H9 (cell line): ENCODE measurements around the gene CFAP99. TPM values are rescaled to one million over a fixed set of nuclear protein-coding genes. Genes with fewer than 3 reads are reported as not detected.
A peak's percentile ranks its signal among the peaks of the same experiment; 100 is the strongest.

Experiments
- DNase-seq: peaks from one replicate; pipeline ENCODE4 v3.0.0-alpha.2; 2017
- H2AFZ ChIP-seq: one replicate; pipeline ENCODE4 v1.6.1; 2013; ENCODE audit warnings: mild to moderate bottlenecking, low read length, control low read depth, moderate library complexity
- H2AK5ac ChIP-seq: 2 replicates; pipeline ENCODE4 v1.6.1; 2013; ENCODE audit warnings: low read length, control low read depth, mixed read lengths; ENCODE audit not compliant: insufficient read length
- H2BK120ac ChIP-seq: one replicate; pipeline ENCODE4 v1.6.1; 2013; ENCODE audit warnings: low read depth, mild to moderate bottlenecking, low read length, control low read depth, inconsistent platforms; ENCODE audit not compliant: poor library complexity, severe bottlenecking
- H2BK12ac ChIP-seq: 2 replicates; pipeline ENCODE4 v1.6.1; 2013; ENCODE audit warnings: low read length, control low read depth, mixed read lengths, low read depth; ENCODE audit not compliant: insufficient read length
- H2BK15ac ChIP-seq: 2 replicates; pipeline ENCODE4 v1.6.1; 2013; ENCODE audit warnings: low read depth, low read length, control low read depth
- H2BK20ac ChIP-seq: one replicate; pipeline ENCODE4 v1.6.1; 2013; ENCODE audit warnings: low read depth, mild to moderate bottlenecking, low read length, control low read depth, inconsistent platforms; ENCODE audit not compliant: poor library complexity, severe bottlenecking
- H2BK5ac ChIP-seq: 2 replicates; pipeline ENCODE4 v1.6.1; 2013; ENCODE audit warnings: low read length, control low read depth, mixed read lengths; ENCODE audit not compliant: insufficient read length
- H3K14ac ChIP-seq: 2 replicates; pipeline ENCODE4 v1.6.1; 2013; ENCODE audit warnings: low read length, control low read depth; ENCODE audit not compliant: insufficient read depth
- H3K18ac ChIP-seq: 2 replicates; pipeline ENCODE4 v1.6.1; 2013; ENCODE audit warnings: low read depth, mild to moderate bottlenecking, mixed read lengths, low read length, control low read depth; ENCODE audit not compliant: insufficient read length
- H3K23ac ChIP-seq: 2 replicates; pipeline ENCODE4 v1.6.1; 2013; ENCODE audit warnings: low read length, control low read depth, mixed read lengths, low read depth; ENCODE audit not compliant: insufficient read length
- H3K23me2 ChIP-seq: 2 replicates; pipeline ENCODE4 v1.6.1; 2013; ENCODE audit warnings: low read depth, mild to moderate bottlenecking, mixed read lengths, low read length, control low read depth; ENCODE audit not compliant: insufficient read length, poor library complexity, severe bottlenecking
- H3K27ac ChIP-seq: 2 replicates; pipeline ENCODE4 v1.5.1; 2013; ENCODE audit warnings: low read length, control low read depth, mixed read lengths, low read depth; ENCODE audit not compliant: insufficient read length
- H3K27me3 ChIP-seq: 2 replicates; pipeline ENCODE4 v1.6.1; 2013; ENCODE audit warnings: low read length, control low read depth, inconsistent platforms; ENCODE audit not compliant: insufficient read depth
- H3K4ac ChIP-seq: 2 replicates; pipeline ENCODE4 v1.6.1; 2013; ENCODE audit warnings: low read depth, mild to moderate bottlenecking, control low read depth, inconsistent platforms, low read length, moderate library complexity
- H3K4me1 ChIP-seq: 2 replicates; pipeline ENCODE4 v1.6.1; 2013; ENCODE audit warnings: low read length, control low read depth, inconsistent platforms; ENCODE audit not compliant: insufficient read depth
- H3K4me2 ChIP-seq: 2 replicates; pipeline ENCODE4 v1.6.1; 2013; ENCODE audit warnings: low read length, control low read depth, mixed read lengths; ENCODE audit not compliant: insufficient read length, insufficient read depth
- H3K56ac ChIP-seq: 2 replicates; pipeline ENCODE4 v1.6.1; 2013; ENCODE audit warnings: low read depth, mild to moderate bottlenecking, mixed read lengths, low read length, control low read depth; ENCODE audit not compliant: insufficient read length
- H3K79me1 ChIP-seq: 2 replicates; pipeline ENCODE4 v1.6.1; 2013; ENCODE audit warnings: low read depth, mild to moderate bottlenecking, moderate library complexity, low read length, control low read depth, inconsistent platforms; ENCODE audit not compliant: insufficient read depth, poor library complexity, severe bottlenecking
- H3K79me2 ChIP-seq: 2 replicates; pipeline ENCODE4 v1.6.1; 2013; ENCODE audit warnings: low read length, control low read depth, inconsistent platforms; ENCODE audit not compliant: insufficient read depth
- H3K9ac ChIP-seq: 2 replicates; pipeline ENCODE4 v1.6.1; 2013; ENCODE audit warnings: low read length, control low read depth, mixed read lengths; ENCODE audit not compliant: insufficient read length; ENCODE audit errors: extremely low read depth
- H3K9me3 ChIP-seq: one replicate; pipeline ENCODE4 v1.6.1; 2013; ENCODE audit warnings: low read depth, low read length, inconsistent platforms; ENCODE audit not compliant: control insufficient read depth
- H3T11ph ChIP-seq: one replicate; pipeline ENCODE4 v1.6.1; 2013; ENCODE audit warnings: mild to moderate bottlenecking, low read length, control low read depth, inconsistent platforms
- H4K20me1 ChIP-seq: one replicate; pipeline ENCODE4 v1.6.1; 2013; ENCODE audit not compliant: control insufficient read depth, insufficient read length, insufficient read depth
- H4K5ac ChIP-seq: 2 replicates; pipeline ENCODE4 v1.6.1; 2013; ENCODE audit warnings: low read depth, mild to moderate bottlenecking, mixed read lengths, low read length, control low read depth; ENCODE audit not compliant: insufficient read length
- H4K8ac ChIP-seq: replicated peaks from 2 replicates; pipeline ENCODE4 v1.6.1; 2013; ENCODE audit warnings: low read length, control low read depth, mixed read lengths, low read depth; ENCODE audit not compliant: insufficient read length
- H4K91ac ChIP-seq: 2 replicates; pipeline ENCODE4 v1.6.1; 2013; ENCODE audit warnings: low read depth, mild to moderate bottlenecking, moderate library complexity, mixed read lengths, low read length, control low read depth; ENCODE audit not compliant: insufficient read length
- H3K27ac Mint-ChIP-seq, 3 experiments: 2 replicates in 2 of 3; 3 replicates in 1 of 3; pipeline ENCODE4 v1.8.0; 2020 to 2021; ENCODE audit warnings: mixed read lengths in 3 of 3, mild to moderate bottlenecking in 1 of 3, moderate library complexity in 1 of 3
- H3K27me3 Mint-ChIP-seq: 2 replicates; pipeline ENCODE4 v1.8.0; 2021; ENCODE audit warnings: low read depth, mild to moderate bottlenecking, moderate library complexity, mixed read lengths
- H3K36me3 Mint-ChIP-seq, 3 experiments: 2 replicates in 2 of 3; 3 replicates in 1 of 3; pipeline ENCODE4 v1.8.0; 2020 to 2021; ENCODE audit warnings: low read depth in 3 of 3, mixed read lengths in 3 of 3; ENCODE audit not compliant: insufficient read depth in 1 of 3
- H3K4me1 Mint-ChIP-seq, 2 experiments: 2 replicates each; pipeline ENCODE4 v1.8.0; 2020; ENCODE audit warnings: mixed read lengths in 2 of 2
- H3K4me3 Mint-ChIP-seq, 2 experiments: 2 replicates in 1 of 2; 3 replicates in 1 of 2; pipeline ENCODE4 v1.8.0; 2020 to 2021; ENCODE audit warnings: mild to moderate bottlenecking in 2 of 2, mixed read lengths in 2 of 2, moderate library complexity in 1 of 2
- H3K9me3 Mint-ChIP-seq, 2 experiments: 2 replicates in 1 of 2; 3 replicates in 1 of 2; pipeline ENCODE4 v1.8.0; 2020; ENCODE audit warnings: mild to moderate bottlenecking in 2 of 2, mixed read lengths in 2 of 2, moderate library complexity in 1 of 2
- CTCF ChIP-seq: fragments of 200-600 bp; sonication (generic); conservative IDR thresholded peaks from 3 replicates; pipeline ENCODE4 v1.8.0; 2021; ENCODE audit warnings: antibody characterized with exemption, mild to moderate bottlenecking
- WGBS: extraction: QIAGEN DNeasy Blood & Tissue Kit; methylation state at CpG from one replicate; pipeline ENCODE4 v1.1.7; 2013; ENCODE audit warnings: missing lambda C conversion rate, low lambda C conversion rate, mixed read lengths; ENCODE audit not compliant: insufficient read length; ENCODE audit errors: extremely low coverage; 5-methylcytosine and 5-hydroxymethylcytosine counted together
- total RNA-seq: library from RNA; stranded (reverse); gene quantifications from 2 replicates; pipeline ENCODE4 v1.2.1, GENCODE V29; 2021

CFAP99 gene
- total RNA-seq, 1 experiment from 2014 or later, result 0.35 TPM

GRCh38 chr4:2413821-2414610 is 4.7 kb upstream of the CFAP99 start:
- Histone ChIP-seq H3K27me3 (peaks cover 20% of the 10 kb centered on the region; the same call in 1 of the 2 replicates), H3K9ac (no peak overlapping the region), H2BK12ac (no peak overlapping the region)

More at GRCh38 chr4:2413821-2414610, 4.7 kb upstream of the CFAP99 start:
- H3K18ac ChIP-seq, result peak overlapping the region; percentile 77
- no peaks in the 10 kb centered on the region for H3K9me3 ChIP-seq
- no peak overlapping the region for H2AK5ac ChIP-seq
- H4K91ac ChIP-seq, result no peak overlapping the region
- TF ChIP-seq CTCF, result no peak
- no CpG with 5 or more reads among the region's 14 CpGs for WGBS
- peaks cover 6% of the 10 kb centered on the region; the same call in 1 of the 2 replicates for H3K4me1 ChIP-seq
- H2BK5ac ChIP-seq, result no peak overlapping the region
- Mint-ChIP-seq H3K9me3 (peaks cover 0 to 3% of the 10 kb centered on the region in 2 experiments; a peak in 3 of 5 replicates), H3K4me1 (peaks cover 36 to 39% of the 10 kb centered on the region in 2 experiments), H3K27me3 (peaks cover 52% of the 10 kb centered on the region), H3K27ac (no peak overlapping the region), H3K4me3 (peak overlapping the region in 1 of 2 experiments; percentile 70; a peak in 3 of 5 replicates), H3K36me3 (no peaks in the 10 kb centered on the region; a peak in 1 of 7 replicates)
- no peak overlapping the region for H4K8ac ChIP-seq
- no peak overlapping the region for H2AFZ ChIP-seq
- no peak overlapping the region for H2BK15ac ChIP-seq
- no peak overlapping the region for H4K5ac ChIP-seq
- peaks cover 3% of the 10 kb centered on the region for H4K20me1 ChIP-seq
- H2BK20ac ChIP-seq, result no peak overlapping the region
- H3K14ac ChIP-seq, result peak overlapping the region; percentile 81
- H3T11ph ChIP-seq, result no peak overlapping the region
- H3K79me2 ChIP-seq, result no peaks in the 10 kb centered on the region
- H3K23ac ChIP-seq, result no peak overlapping the region
- no peak overlapping the region for H2BK120ac ChIP-seq
- peak; percentile 72 for DNase-seq
- peak overlapping the region; percentile 75 for H3K4me2 ChIP-seq
- no peaks in the 10 kb centered on the region for H3K79me1 ChIP-seq
- H3K27ac ChIP-seq, result peak overlapping the region; percentile 69
- no peak overlapping the region for H3K4ac ChIP-seq
- H3K23me2 ChIP-seq, result peaks cover 34% of the 10 kb centered on the region
- H3K56ac ChIP-seq, result no peak overlapping the region
